DMS79 treated with DMSO at 0.1 percent for 48 hours (cell line): ENCODE measurements around the gene HEG1.

Experiments used
- DNase-seq: peaks from one replicate; lab custom pipeline; 2025; lab: John Stamatoyannopoulos, UW

Gene HEG1

DNA sequence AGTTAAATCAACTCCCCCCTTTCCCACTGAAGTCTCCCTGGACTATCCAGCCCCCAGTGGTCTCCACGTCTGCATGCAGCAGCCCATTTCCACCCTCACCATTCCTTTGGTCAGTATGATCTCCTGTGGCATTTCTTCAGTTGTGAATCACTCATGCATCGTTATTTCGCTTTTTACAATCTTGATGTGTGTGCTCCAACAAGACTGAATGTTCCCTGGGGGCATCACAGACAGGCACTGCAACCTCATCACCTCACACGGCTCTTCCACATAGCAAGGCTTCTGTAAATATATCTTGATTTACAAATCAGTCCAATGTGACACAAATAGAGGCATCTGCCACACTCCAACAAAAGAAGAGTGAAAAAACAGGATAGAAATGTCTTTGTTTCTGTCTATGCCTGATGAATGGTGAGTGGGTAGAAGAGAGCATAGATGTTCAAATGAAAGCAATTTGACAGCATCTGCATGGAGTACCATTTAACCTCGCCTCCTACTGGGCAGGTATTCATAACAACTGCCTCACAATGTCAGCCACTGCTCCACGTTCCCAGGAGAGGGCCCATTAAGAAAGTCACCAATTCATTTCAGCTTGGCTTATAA lies 5.2 kb downstream of the HEG1 start:
- peak; percentile 16 for DNase-seq

DNA sequence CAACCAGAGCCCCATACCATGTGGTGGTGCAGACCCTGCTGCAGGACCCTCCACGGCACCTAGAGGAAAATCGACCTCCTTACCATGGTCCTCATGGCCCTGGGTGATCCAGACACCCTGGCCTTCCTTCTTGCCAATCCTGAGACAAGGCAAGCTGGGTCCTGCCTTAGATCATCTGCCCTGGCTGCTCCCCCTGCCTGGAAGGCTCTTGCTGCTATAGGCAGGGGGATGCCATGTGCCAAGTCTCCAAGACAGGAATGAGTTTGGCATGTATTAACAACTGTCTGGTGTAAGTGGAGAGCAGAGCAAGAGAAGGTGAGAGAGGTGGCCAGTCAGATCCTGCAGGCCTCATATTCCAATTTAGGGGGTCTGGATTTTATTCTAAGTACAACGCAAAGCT lies 7.5 kb downstream of the HEG1 start:
- no peak for DNase-seq

DNA sequence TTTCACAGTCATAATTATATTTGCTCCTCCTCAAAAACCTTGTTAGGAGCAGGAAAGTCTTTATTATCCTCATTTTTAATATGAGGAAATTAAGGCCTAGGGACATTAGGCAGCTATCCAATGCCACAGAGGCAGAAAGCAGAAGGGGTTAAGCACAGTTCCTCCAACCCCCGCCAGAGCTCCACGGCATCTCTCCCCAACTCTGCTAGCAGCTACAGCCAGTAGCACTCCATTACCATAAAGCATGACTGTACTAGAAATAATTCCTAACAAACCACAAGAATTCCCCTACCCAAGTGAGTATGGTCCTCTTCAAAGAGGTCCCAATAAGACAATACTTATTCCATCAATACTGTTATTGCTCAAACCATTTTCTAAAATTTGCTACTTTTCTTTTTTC lies 9.8 kb downstream of the HEG1 start:
- peak; percentile 50 for DNase-seq

DNA sequence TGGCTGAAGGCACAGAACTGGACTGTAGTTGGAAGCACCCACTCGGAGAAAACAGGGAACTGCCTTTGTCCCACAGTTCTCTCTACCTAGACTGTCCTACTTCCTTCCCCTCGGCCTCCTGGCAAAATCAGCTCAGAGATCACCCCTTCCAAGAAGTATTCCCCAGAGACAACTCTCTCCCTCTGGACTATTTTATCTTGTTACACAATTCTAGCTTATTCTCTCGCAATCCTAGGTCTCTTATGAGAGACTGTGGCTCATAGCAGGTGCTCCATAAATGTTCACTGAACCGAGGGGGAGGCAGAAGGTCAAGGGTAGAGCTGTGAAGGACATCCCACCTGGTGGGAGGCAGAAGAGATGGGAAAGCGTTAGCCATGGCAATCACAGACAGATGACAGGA lies 10.6 kb downstream of the HEG1 start:
- DNase-seq: no peak

DNA sequence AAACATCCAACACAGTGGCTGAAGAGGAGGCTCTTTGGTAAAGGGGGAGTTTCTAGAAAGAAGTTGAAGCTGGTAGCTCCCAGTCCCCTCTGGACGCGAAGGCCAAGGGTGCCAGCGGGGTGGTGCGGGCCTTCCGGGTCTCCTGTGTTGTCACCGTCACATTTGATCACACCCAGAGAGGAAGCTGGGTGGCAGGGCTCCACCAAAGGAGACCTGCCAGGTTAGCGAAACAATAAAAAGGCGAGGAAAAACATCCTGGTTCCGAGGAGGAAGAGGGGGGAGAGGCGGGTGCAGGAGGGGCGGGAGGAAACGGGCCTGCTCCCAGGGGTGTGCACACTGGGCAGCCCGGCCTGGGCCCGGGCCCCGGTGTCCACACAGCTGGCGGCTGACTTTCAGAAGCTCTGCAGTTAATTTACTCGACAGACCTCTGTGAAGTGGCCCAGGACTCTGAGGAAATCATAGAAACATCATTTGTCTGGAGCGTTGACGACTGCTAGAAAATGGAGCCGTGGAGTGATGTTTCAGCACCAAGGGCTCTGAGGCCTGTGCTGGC lies 12.1 kb downstream of the HEG1 start:
- no peak for DNase-seq

DNA sequence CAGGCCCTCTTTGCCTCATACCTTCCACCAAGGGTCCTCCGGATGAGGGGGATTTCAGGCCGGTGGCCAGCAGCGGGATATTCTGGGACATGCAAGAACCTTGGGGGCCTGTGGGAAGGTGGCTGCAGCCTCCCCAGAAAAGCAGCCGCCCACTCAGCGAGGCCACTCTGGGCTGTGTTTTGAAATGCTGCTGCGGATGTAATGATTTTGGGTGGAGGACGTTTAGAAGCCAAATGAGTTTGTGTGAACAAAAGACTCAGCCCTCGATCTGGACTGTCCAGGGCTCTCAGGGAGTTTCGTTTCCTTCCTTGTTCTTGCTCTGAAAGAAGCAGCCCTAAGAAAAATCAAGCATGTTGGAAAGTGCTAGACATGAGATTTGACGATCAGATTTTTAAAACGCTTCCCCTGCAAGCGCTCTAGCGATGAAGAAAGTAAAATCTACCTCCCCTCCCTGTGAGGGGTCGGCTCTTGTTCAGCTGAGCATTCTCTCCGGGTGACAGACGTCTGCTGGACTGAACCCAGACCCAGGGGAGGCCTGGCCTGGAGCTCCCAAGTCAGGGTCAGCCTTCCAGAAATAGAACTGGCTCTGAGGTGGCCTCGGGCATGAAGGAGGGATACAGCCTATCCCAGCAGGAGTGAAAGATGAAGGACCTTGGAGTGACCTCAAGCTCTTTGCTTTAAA lies 12.9 kb downstream of the HEG1 start:
- no peak for DNase-seq

DNA sequence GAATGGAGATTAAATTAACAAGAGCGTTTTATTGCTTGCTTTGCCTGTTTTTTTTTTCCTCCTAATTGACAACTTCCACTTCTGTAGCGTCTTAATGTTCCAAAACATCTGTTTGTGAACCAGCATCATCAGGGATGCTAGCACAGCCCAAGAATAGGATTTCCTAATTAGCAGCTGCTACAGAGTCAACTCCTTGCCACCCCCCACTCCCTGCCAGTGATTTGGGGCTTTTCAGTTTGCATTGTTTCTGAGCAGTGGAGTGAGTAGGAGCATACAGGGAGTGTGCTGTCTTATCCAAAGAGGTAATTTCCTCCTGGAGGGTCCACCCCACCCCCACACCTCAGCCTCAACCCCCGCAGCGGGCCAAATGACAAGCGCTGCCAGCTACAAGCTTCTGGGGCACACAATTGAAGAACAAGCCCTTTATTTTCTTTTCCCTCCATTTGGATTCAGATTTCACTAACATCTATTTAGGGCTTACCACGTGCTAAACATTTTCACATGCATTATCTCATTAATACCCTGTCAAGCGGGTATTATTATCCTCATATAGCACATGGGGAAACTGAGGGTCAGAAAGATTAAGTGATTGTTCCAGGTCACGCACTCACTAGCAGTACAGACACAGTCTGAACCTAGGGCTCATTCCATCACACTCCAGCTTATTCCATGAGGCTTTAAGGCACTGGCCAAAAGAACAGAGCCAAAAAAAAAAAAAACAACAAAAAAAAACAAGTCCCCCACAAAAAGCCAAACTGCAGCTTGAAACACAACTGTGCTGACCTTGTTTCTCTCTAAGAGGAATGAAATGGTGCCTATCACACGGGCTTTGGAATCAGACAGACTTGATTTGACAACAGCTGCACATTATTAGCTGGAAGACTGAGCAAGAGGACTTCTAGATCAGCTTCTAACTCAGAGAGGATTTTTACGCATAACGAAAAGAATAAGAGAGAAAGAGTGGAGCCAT lies 16.4 kb downstream of the HEG1 start:
- DNase-seq: no peak

DNA sequence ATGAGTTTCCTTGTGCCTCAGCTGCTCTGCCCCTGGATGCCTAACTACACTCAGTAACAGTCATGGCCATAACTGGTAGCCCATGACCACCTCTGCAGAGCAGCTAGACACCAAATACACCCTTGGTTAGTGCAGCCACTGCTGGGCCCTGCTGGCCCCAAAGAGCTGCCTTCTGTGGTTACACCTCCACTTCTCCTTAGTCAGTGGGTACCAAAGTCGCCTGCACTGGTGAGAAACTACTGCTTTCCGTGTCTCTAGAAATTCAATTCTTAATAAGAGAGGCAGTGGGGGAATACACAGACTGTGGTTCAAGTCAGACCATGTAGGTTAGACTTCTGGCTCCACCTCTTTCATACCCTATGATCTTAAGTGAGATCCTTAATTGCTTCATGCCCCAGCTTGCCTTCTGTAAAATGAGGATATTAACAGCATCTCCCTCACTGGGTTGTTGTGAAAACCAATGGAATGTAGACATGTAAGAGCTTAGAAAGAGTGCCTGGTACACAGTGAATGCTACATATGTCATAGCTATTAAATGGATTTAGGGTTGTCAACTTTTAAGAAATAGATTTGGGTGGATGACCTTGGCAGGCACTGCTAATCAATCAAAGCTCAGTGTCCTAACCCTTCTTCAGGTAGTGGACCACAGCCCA lies 18.2 kb downstream of the HEG1 start:
- DNase-seq: no peak

DNA sequence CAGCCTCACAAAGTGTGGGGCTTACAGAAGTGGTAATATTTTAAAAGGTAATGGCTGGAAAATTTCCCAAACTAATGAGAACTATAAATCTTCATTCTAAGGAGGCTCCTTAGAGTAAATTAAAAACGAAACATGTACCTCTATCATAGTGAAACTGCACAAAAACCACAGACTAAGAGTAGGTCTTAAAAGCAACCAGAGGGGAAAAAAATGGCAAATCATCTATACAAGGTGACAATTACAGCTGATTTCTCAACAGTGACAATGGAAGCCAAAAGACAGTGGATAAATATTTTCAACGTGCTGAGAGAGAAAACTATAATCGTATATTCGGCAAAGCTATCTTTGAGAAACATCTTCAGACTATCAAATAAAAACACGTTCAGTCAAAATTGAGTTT lies 20.6 kb downstream of the HEG1 start:
- DNase-seq: no peak

DNA sequence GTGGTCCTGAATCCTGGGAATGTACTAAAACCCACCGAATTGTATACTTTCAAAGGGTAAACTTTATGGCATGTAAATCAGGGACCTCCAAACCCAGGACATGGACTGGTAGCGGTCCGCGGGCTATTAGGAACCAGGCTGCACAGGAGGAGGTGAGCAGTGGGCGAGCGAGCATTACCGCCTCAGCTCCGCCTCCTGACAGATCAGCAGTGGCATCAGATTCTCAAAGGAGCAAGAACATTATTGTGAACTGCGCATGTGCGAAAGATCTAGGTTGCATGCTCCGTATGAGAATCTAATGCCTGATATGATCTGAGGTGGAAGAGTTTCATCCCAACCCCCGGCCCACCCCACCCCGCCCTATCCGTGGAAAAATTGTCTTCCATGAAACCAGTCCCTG lies 22.2 kb downstream of the HEG1 start:
- no peak for DNase-seq

DNA sequence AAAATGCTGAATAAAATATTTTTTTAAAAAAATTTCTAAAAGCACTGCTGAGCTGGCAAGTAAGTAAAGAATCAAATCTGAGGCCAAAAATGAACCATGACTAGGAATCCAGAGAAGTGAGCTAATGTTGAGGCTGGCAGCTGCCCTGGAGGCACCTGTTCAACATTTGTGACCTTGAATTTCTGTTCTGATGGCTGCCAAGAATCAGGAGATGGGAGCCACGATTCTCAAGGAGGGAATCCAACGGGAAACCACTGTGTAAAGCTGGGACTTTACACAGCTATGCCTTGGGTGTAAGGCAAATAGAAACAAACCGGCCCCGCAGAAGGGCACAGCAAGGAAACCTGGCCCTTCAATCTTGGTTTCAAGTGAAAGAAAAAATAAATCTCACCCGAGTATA lies 22.7 kb downstream of the HEG1 start:
- no peak for DNase-seq

DNA sequence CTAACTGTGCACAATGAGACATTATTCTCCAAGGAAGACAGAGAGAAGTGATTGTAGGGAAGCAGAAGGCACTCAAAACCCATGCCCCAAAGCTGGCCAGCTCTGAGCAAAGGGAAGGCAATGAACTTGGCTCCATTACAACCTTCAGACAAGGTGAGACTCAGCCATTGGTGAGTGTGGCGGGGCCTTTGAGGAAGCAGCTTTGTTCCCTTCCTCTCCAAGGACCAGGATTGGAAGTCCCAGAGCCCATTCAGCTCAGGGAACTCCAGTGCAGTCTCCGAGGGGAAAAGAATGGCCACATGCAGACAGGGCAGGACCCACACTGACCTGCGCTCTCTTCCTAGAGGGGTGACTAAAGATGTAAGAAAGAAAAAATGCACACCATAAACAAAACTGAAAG lies 23.1 kb downstream of the HEG1 start:
- DNase-seq: no peak

DNA sequence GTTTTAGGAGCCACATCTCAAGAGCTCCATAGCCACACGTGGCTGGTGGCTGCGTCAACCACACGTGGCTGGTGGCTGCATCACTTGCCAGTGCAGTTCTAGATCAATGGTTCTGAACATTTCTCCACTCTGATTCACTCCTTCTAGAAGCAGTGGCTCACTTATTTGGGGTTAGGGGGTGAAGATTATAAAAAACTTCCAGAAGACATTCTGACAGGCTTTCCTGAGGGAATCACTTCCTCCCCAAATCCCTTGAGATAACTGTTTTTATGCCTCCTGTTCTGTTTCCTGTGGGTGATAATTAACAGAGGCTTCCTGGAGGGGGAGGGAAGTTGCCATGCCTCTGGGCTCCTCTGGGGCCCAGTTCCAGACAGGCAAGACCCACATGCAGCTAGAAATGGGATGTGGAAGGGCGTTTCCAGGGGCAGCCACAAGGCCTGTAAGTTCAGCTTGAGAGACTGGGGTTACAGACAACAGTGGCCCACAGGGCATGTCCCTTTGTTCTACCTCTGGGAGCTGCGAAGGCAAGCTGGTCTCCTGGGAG lies 23.6 kb downstream of the HEG1 start:
- no peak for DNase-seq

DNA sequence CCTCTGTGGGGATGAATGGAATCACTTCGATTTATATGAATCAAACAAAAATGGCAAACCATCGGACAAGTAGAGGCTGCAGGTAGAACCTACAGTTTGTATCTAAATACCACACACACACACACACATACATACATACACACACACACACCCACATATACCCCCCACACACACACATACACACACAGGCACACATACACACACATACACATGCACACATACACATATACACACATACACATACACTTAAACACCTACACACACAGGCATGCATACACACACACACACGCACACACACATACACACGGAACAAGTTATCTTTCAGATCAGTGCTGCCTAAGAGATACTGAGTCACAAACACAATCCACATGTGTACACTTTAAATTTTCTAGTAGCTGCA lies 24.3 kb downstream of the HEG1 start:
- no peak for DNase-seq

DNA sequence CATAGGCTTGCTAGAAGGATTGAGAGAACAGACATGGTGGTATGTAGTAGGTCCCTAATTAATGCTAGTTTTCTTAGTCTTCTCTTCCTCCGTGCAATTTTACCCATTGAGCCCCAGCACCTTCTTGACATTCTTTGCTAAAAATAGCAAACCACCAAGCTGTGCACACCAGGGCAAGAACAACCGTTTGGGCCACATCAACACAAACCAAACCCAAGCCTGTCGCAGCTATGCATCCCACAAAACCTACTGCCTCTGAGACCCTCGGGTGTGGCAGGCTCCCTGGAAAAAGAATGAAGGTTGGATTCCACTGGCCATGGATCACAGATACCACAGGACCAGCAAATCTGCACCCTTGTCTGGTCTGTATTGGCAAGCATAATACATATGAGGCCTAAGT lies 27.1 kb downstream of the HEG1 start:
- no peak for DNase-seq

DNA sequence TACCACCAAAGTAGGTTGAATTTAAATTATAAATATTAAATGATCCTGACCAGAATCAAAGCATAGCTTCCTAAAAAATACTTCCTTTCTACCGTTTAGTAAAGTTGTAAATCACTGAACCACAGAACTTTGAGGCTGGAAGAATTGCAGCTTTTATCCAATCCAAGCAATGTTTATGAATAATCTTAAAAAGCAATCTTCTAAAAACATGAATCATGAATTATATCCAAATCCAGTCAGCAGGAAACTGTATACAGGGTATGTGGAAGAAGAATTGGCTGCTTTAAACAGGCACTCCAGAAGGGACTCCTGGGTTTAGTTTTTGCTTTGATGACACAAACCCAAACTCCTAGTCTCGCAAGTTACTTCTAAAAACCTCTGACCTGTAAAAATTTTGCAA lies 30.2 kb downstream of the HEG1 start:
- no peak for DNase-seq

DNA sequence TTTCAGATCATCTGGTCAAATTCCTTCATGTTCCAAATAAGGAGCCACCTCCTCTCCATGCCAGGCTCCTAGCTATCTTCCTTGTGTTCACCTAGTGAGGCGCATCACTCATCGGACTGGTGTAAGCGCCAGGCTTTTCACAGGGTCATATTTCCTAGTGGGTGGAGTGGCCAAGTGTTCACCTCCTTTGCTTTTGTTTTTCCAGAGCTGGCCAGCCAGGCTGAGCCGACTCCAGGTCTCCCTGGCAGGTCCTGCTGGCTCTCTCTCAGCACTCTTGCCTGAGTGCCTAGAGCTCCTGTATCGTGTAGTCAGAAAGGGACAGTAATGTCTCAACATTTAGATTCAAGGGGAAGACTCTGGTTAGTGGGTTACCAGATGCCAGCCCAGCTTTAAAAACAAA lies 31.0 kb downstream of the HEG1 start:
- no peak for DNase-seq

DNA sequence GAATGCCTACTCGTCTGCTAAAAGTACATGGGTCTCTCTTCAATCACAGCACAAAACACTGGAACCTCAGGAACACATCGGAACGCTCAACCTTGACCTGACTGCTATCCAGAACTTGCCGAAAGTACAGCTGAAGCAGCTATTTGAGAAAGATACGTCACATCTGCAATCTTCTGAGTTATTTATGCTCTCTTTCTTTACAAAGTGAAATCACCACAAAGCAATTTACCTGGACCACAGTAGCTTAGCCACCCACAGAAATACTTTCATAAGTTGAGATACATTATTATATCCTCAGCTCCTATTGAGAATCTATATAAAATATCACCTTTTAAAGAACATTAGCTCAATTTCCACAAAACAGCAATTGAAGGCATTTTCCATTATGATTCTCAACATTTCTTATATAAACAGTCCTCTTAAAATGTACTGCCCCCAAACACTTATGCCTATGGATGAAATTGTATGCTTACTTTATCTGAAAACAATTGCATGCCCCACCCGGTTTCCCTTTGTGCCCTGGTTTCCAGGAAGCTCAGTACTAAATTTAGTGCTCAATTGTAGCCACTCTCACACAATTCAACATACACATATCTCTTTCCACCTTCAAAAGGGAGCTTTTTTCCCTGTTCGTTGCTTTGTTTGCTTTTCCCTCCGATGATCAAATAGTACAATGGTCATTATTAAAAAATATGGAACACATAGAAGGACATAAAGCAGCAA lies 31.8 kb downstream of the HEG1 start:
- DNase-seq: no peak

DNA sequence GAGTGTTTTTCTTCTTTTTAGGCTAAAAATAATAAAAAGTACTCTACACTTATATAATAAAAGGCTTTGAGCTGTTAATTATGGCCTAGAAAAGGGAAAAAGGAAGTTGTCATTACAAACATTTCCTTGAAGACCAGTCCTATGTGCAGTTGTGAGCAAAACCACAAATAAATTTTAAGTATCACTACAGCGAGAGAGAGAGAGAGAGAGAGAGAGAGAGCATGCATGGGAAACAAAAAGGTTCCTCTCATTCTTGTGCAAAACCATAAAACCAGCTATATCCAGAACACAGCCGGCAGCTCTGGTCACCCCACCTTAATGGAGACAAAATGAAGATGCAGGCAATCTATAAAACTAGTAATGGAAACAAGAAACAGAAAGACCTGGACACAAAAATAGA lies 33.6 kb downstream of the HEG1 start:
- DNase-seq: peak; percentile 61

DNA sequence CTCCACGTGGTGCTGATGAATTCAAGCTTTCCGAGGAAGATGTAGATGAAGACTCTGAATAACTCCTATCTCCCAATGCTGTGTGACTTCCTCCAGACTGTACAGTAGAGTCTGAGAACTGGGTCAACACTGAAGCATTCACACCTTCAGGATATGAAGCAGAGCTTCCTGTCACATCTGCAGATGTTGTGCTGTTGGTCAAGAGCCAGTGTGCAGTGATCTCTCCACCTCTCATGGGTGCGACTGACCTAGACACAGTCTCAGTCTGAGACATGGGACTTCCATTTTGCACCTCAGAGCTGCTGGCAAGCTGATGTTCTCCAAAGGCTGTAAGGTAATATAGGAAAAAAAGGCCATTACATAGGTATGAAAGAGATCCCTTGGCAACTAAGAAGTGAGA lies 36.5 kb downstream of the HEG1 start:
- no peak for DNase-seq

DNA sequence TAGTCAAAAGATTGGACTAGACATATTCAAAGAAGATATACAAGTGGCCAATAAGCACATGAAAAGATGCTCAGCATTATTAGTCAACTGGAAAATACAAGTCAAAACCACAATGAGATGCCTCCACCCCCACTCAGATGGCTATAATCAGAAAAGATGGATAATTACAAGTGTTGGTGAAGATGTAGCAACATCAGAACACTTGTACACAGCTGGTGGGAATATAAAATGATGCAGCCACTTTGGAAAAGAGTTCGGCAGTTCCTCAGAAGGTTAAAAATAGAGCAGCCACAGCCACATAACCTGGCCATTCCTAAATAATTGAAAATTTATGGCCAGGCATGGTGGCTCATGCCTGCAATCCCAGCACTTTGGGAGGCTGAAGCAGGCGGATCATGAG lies 38.4 kb downstream of the HEG1 start:
- no peak for DNase-seq
